Tibial nerve (tissue), 4 donors: ENCODE results near the gene SALL3. TPM values are rescaled to one million over a fixed set of nuclear protein-coding genes. Genes with fewer than 3 reads are reported as not detected.
"Not testable (repeated sequence)": the region's sequence is repeated elsewhere in the genome, so short reads cannot be mapped to it uniquely, and the experiment has no call there.

Source experiments
- DNase-seq, 2 donors: peaks; one replicate each; pipeline ENCODE4 v3.0.0-alpha.2; 2019; ENCODE audit warnings: low spot score in 2 of 2
- H3K27ac ChIP-seq, 4 donors: fragments of 200-600 bp; sonication (generic) in 3 of 4; one replicate each; pipeline ENCODE4 v1.5.1; 2017 to 2019; ENCODE audit warnings: mild to moderate bottlenecking in 1 of 4
- H3K27me3 ChIP-seq, 2 donors: fragments of 200-600 bp; sonication (generic) in 1 of 2; one replicate each; pipeline versions ENCODE4 v1.5.1 to v1.6.0; 2017 to 2019
- H3K36me3 ChIP-seq, 3 donors: fragments of 200-600 bp; sonication (generic); one replicate each; pipeline ENCODE4 v1.5.1; 2018 to 2019
- H3K4me1 ChIP-seq, 4 donors: fragments of 200-600 bp; sonication (generic) in 3 of 4; one replicate each; pipeline ENCODE4 v1.5.1; 2017 to 2019
- H3K4me3 ChIP-seq, 4 donors: fragments of 200-600 bp; sonication (generic) in 3 of 4; one replicate each; pipeline ENCODE4 v1.5.1; 2017 to 2019; ENCODE audit warnings: mild to moderate bottlenecking in 1 of 4, moderate library complexity in 1 of 4
- H3K9me3 ChIP-seq, 4 donors: fragments of 200-600 bp; sonication (generic) in 3 of 4; one replicate each; pipeline ENCODE4 v1.5.1; 2017 to 2019
- EP300 ChIP-seq, 2 donors: sonication (generic); formaldehyde crosslinking; IDR thresholded peaks; one replicate each; pipeline ENCODE4 v1.6.1; 2017; ENCODE audit warnings: antibody characterized with exemption in 2 of 2, mild to moderate bottlenecking in 1 of 2
- POLR2A ChIP-seq, 2 donors: fragments of 450-650 bp; IDR thresholded peaks; one replicate each; pipeline ENCODE4 v1.6.1; 2017; ENCODE audit warnings: antibody characterized with exemption in 2 of 2, mild to moderate bottlenecking in 2 of 2, moderate library complexity in 2 of 2
- WGBS, 2 donors: methylation state at CpG; one replicate each; pipeline ENCODE4 v1.1.5; 2018; 5-methylcytosine and 5-hydroxymethylcytosine counted together
- total RNA-seq, 4 donors: library from RNA; depleted of rRNA; stranded (reverse); fragments of >200 nt; gene quantifications; one replicate each; pipeline ENCODE4 v1.1.0, GENCODE V29; 2016
- TF ChIP-seq, protein P1 (sequence below), 5 experiments: fragments of 200-600 bp in 3 of 5; fragments of 450-650 bp in 2 of 5; sonication (generic) in 3 of 5; IDR thresholded peaks; one replicate each; pipeline ENCODE4 v1.5.1; 2016 to 2019; ENCODE audit warnings: antibody characterized with exemption in 5 of 5, mild to moderate bottlenecking in 3 of 5, moderate library complexity in 2 of 5

The SALL3 gene
- total RNA-seq, 4 donors from 2014 or later: not detected

DNA sequence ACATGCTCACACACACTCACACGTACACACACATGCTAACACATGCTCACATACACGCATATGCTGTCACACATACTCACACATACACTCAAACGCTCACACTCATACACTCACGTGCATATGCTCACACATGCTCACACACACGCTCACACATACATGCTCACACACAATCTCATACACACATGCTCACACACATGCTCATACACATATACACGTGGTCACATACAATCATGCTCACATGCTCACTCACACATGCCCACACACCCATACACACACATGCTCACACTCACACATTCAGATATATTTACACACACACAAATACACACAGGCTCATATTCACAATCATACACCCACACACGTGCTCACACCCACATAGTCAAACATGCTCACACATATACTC lies 17.5 kb upstream of the SALL3 start:
- H3K27me3 ChIP-seq: no peaks in the 10 kb centered on the region
- H3K4me3 ChIP-seq: no peak overlapping the region
- TF ChIP-seq, protein P1, sequence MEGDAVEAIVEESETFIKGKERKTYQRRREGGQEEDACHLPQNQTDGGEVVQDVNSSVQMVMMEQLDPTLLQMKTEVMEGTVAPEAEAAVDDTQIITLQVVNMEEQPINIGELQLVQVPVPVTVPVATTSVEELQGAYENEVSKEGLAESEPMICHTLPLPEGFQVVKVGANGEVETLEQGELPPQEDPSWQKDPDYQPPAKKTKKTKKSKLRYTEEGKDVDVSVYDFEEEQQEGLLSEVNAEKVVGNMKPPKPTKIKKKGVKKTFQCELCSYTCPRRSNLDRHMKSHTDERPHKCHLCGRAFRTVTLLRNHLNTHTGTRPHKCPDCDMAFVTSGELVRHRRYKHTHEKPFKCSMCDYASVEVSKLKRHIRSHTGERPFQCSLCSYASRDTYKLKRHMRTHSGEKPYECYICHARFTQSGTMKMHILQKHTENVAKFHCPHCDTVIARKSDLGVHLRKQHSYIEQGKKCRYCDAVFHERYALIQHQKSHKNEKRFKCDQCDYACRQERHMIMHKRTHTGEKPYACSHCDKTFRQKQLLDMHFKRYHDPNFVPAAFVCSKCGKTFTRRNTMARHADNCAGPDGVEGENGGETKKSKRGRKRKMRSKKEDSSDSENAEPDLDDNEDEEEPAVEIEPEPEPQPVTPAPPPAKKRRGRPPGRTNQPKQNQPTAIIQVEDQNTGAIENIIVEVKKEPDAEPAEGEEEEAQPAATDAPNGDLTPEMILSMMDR (IDR thresholded peaks at IDR 0.05): no peak
- TF ChIP-seq EP300 (IDR thresholded peaks at IDR 0.05): no peak
- no peak for TF ChIP-seq POLR2A (IDR thresholded peaks at IDR 0.05)
- 78 to 92% methylated on average over 7 of the region's 7 CpGs for whole genome bisulfite sequencing, 2 donors
- H3K9me3 ChIP-seq: peaks cover 0 to 2% (median 0%) of the 10 kb centered on the region in 4 donors
- no peak for DNase-seq
- H3K27ac ChIP-seq: no peak overlapping the region
- no peaks in the 10 kb centered on the region for H3K4me1 ChIP-seq
- no peaks in the 10 kb centered on the region for H3K36me3 ChIP-seq

DNA sequence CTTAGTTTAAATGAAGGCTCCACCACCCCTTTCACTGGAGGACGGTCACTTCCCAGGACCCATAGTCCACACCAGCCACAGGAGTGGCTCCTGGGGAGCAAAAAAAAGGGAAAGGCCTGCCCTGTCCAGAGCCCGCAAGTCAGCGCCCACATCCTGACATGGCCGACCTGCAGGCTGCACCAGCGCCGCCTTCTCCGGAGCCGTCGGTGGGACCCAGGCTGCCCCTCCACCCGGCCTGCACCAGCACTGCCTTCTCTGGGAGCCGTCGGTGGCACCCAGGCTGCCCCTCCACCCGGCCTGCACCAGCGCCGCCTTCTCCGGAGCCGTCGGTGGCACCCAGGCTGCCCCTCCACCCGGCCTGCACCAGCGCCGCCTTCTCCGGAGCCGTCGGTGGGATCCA lies 14.9 kb upstream of the SALL3 start:
- not testable (repeated sequence) for H3K4me1 ChIP-seq, H3K9me3 ChIP-seq, H3K36me3 ChIP-seq, H3K27me3 ChIP-seq, H3K27ac ChIP-seq, DNase-seq, H3K4me3 ChIP-seq
- 90 to 92% methylated on average over 24 of the region's 24 CpGs for WGBS, 2 donors

DNA sequence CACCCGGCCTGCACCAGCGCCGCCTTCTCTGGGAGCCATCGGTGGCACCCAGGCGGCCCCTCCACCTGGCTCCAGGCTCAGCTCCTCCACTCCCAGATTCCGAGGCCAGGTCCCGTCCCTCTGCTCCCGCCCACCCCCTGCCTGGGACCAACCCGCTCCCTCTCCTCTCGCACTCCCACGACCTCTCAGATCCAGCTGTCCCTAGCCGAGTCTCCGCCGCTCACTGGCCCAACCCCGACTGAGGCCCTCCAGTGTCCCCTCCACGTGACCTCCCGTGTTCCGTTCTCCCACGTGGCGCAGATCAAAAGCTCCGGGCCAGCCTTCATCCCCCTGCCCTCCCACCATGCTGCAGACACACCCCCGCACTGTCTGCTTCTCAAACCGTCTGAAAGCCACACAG lies 14.4 kb upstream of the SALL3 start:
- no peak overlapping the region for H3K27ac ChIP-seq
- DNase-seq: no peak
- H3K27me3 ChIP-seq: no peaks in the 10 kb centered on the region
- no peaks in the 10 kb centered on the region for H3K4me1 ChIP-seq
- 65 to 69% methylated on average over 23 of the region's 23 CpGs for WGBS, 2 donors
- H3K36me3 ChIP-seq: no peaks in the 10 kb centered on the region
- no peaks in the 10 kb centered on the region for H3K9me3 ChIP-seq
- H3K4me3 ChIP-seq: no peak overlapping the region
- no peak for TF ChIP-seq EP300 (IDR thresholded peaks at IDR 0.05)
- TF ChIP-seq, protein P1 (IDR thresholded peaks at IDR 0.05): no peak
- no peak for TF ChIP-seq POLR2A (IDR thresholded peaks at IDR 0.05)

DNA sequence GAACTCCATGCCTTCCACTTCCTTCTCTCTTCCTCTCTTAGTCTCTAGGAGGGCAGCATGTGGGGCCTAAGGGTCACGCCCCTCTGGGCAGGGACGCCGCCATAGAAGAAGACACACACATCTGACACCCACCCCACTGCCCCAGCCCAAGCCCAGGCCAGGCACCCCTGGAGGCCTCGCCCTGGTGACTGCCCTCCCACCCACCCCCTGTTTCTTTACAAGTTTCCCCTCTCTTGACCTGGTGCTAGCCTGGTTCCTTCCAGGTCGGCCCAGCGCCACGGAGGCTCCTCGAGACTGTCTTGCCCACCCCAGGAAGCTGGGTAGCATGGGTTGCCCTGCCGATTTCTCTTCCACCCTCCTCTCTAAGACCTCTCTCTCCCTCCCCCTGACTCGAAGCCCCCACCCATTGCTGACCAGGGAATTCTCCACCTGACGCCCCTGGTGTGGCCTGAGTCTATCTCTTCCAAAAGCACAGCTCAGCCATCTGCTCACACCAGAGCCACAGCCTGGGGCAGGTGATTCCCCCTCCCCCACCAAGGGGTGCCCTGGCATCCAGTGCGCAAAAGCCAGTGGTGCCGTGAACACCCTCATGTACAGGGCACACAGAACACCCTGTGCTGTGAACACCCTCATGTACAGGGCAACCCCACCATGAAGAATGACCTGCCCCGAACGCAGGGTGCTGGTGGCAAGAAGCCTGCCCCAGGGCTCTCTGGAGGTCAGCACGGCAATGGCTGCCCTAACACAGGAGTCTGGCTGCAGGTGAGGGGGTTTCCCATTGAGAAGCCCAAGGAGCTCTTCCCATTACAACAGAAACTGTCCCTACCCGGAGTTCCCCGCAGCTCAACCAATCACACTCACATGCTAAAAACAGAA lies 13.5 kb upstream of the SALL3 start:
- peaks cover 0 to 6% of the 10 kb centered on the region in 2 donors for H3K27me3 ChIP-seq
- no peaks in the 10 kb centered on the region for H3K4me1 ChIP-seq
- no peak overlapping the region for H3K4me3 ChIP-seq
- WGBS, 2 donors: 77 to 82% methylated on average over 15 to 18 of the region's 18 CpGs
- no peaks in the 10 kb centered on the region for H3K9me3 ChIP-seq
- H3K27ac ChIP-seq: no peak overlapping the region
- no peak for DNase-seq
- no peaks in the 10 kb centered on the region for H3K36me3 ChIP-seq
- no peak for TF ChIP-seq EP300 (IDR thresholded peaks at IDR 0.05)
- no peak for TF ChIP-seq POLR2A (IDR thresholded peaks at IDR 0.05)
- TF ChIP-seq, protein P1 (IDR thresholded peaks at IDR 0.05): no peak

DNA sequence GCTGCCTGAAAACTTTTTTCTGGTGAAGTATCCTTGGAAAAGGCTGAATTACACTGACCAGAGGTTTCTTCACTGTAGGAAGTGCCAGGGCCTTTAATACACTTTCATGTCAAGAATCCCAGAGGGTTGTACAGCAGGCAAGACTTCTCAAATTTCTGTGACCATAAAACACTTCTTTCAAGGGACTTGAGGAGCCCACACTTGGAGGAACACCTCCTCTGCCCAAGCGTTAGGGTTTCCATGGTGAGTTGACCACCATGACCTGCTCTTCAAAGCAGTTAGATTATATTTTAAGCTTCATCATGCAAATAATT lies 12.9 kb upstream of the SALL3 start:
- DNase-seq: no peak
- H3K36me3 ChIP-seq: no peaks in the 10 kb centered on the region
- H3K4me3 ChIP-seq: no peak overlapping the region
- WGBS, 2 donors: 60 to 62% methylated on average over 1 of the region's 1 CpG
- H3K27me3 ChIP-seq: peaks cover 0 to 12% of the 10 kb centered on the region in 2 donors
- H3K4me1 ChIP-seq: no peaks in the 10 kb centered on the region
- no peaks in the 10 kb centered on the region for H3K9me3 ChIP-seq
- TF ChIP-seq EP300 (IDR thresholded peaks at IDR 0.05) (no peak), POLR2A (IDR thresholded peaks at IDR 0.05) (no peak)
- TF ChIP-seq, protein P1 (IDR thresholded peaks at IDR 0.05): no peak
- no peak overlapping the region for H3K27ac ChIP-seq
